CD14-positive monocyte (primary cell): Measurements from ENCODE around the gene ADCY2. TPM values are rescaled to one million over a fixed set of nuclear protein-coding genes. Genes with fewer than 3 reads are reported as not detected.

Source experiments
- DNase-seq, 3 donors: peaks; one replicate each; pipeline ENCODE4 v3.0.0-alpha.2; 2011 to 2022
- H2AFZ ChIP-seq: 2 replicates; pipeline ENCODE4 v1.6.0; 2012; ENCODE audit warnings: mild to moderate bottlenecking, low read depth, low read length, inconsistent platforms; ENCODE audit not compliant: insufficient read depth, poor library complexity, severe bottlenecking
- H3K27ac ChIP-seq, 2 donors: 1 replicate in 1 of 2; 2 replicates in 1 of 2; pipeline ENCODE4 v1.5.1; 2012 to 2013; ENCODE audit warnings: low read length in 2 of 2, control low read depth in 1 of 2, inconsistent platforms in 1 of 2, low read depth in 1 of 2, mild to moderate bottlenecking in 1 of 2
- H3K27me3 ChIP-seq, 2 donors: one replicate each; pipeline versions ENCODE4 v1.6.0 to v1.6.1; 2011 to 2013; ENCODE audit warnings: low read length in 2 of 2; ENCODE audit not compliant: control insufficient read depth in 2 of 2, insufficient read depth in 2 of 2
- H3K36me3 ChIP-seq, 2 donors: replicated peaks in 1 of 2; 1 replicate in 1 of 2; 2 replicates in 1 of 2; pipeline versions ENCODE4 v1.5.1 to v1.6.1; 2012 to 2013; ENCODE audit warnings: low read length in 2 of 2, control low read depth in 1 of 2, inconsistent platforms in 1 of 2, mild to moderate bottlenecking in 1 of 2; ENCODE audit not compliant: insufficient read depth in 2 of 2, control insufficient read depth in 1 of 2
- H3K4me1 ChIP-seq, 2 donors: 1 replicate in 1 of 2; 2 replicates in 1 of 2; pipeline versions ENCODE4 v1.5.1 to v1.6.1; 2012 to 2013; ENCODE audit warnings: low read length in 2 of 2, control low read depth in 1 of 2, inconsistent platforms in 1 of 2, mild to moderate bottlenecking in 1 of 2, moderate library complexity in 1 of 2; ENCODE audit not compliant: insufficient read depth in 2 of 2, control insufficient read depth in 1 of 2
- H3K4me2 ChIP-seq: replicated peaks from 2 replicates; pipeline ENCODE3; 2012; ENCODE audit warnings: low read length, moderate library complexity, mild to moderate bottlenecking; ENCODE audit not compliant: poor library complexity, severe bottlenecking; ENCODE audit errors: extremely low read depth
- H3K4me3 ChIP-seq, 3 experiments: fragments of 200-600 bp in 1 of 3; sonication (generic) in 1 of 3; replicated peaks in 1 of 3; 1 replicate in 2 of 3; 2 replicates in 1 of 3; pipeline ENCODE4 v1.5.1; 2011 to 2013; ENCODE audit warnings: low read length in 3 of 3, mild to moderate bottlenecking in 3 of 3, control low read depth in 2 of 3, low read depth in 2 of 3, inconsistent platforms in 1 of 3, moderate library complexity in 1 of 3
- H3K79me2 ChIP-seq: 2 replicates; pipeline ENCODE4 v1.6.0; 2012; ENCODE audit warnings: mild to moderate bottlenecking, control low read depth, inconsistent platforms, low read length, moderate library complexity; ENCODE audit not compliant: insufficient read depth
- H3K9ac ChIP-seq: 2 replicates; pipeline ENCODE4 v1.6.0; 2017; ENCODE audit warnings: low read length, mild to moderate bottlenecking; ENCODE audit not compliant: insufficient read depth, poor library complexity, severe bottlenecking
- H3K9me3 ChIP-seq, 2 donors: replicated peaks in 1 of 2; 1 replicate in 1 of 2; 2 replicates in 1 of 2; pipeline versions ENCODE4 v1.5.1 to v1.6.1; 2012 to 2013; ENCODE audit warnings: low read length in 2 of 2, control low read depth in 1 of 2; ENCODE audit not compliant: control insufficient read depth in 1 of 2, insufficient read depth in 1 of 2
- H4K20me1 ChIP-seq: 2 replicates; pipeline ENCODE4 v1.6.0; 2012; ENCODE audit warnings: mild to moderate bottlenecking, low read length, control low read depth, moderate library complexity; ENCODE audit not compliant: insufficient read depth
- H3K27ac Mint-ChIP-seq, 7 donors: one replicate each; pipeline ENCODE4 v1.8.0; 2020; ENCODE audit warnings: mild to moderate bottlenecking in 7 of 7, mixed read lengths in 7 of 7, moderate library complexity in 6 of 7, inconsistent platforms in 2 of 7
- H3K27me3 Mint-ChIP-seq, 3 donors: one replicate each; pipeline ENCODE4 v1.8.0; 2021 to 2022; ENCODE audit warnings: low read depth in 3 of 3, mild to moderate bottlenecking in 3 of 3, mixed read lengths in 3 of 3, moderate library complexity in 3 of 3, inconsistent platforms in 1 of 3
- H3K36me3 Mint-ChIP-seq, 2 donors: one replicate each; pipeline ENCODE4 v1.8.0; 2020; ENCODE audit warnings: mixed read lengths in 2 of 2, inconsistent platforms in 1 of 2, mild to moderate bottlenecking in 1 of 2
- H3K4me1 Mint-ChIP-seq: one replicate; pipeline ENCODE4 v1.8.0; 2020; ENCODE audit warnings: mild to moderate bottlenecking, mixed read lengths
- H3K4me3 Mint-ChIP-seq, 2 donors: one replicate each; pipeline ENCODE4 v1.8.0; 2020; ENCODE audit warnings: mild to moderate bottlenecking in 2 of 2, mixed read lengths in 2 of 2, moderate library complexity in 1 of 2
- H3K9me3 Mint-ChIP-seq, 7 donors: one replicate each; pipeline ENCODE4 v1.8.0; 2020 to 2022; ENCODE audit warnings: mixed read lengths in 7 of 7, mild to moderate bottlenecking in 6 of 7, moderate library complexity in 6 of 7, inconsistent platforms in 2 of 7
- CTCF ChIP-seq: fragments of 200-600 bp; IDR thresholded peaks from one replicate; pipeline ENCODE4 v1.8.0; 2022; ENCODE audit warnings: antibody characterized with exemption, mild to moderate bottlenecking
- WGBS: methylation state at CpG from one replicate; pipeline ENCODE4 v1.1.5; 2013; ENCODE audit warnings: missing lambda C conversion rate; ENCODE audit not compliant: insufficient coverage; 5-methylcytosine and 5-hydroxymethylcytosine counted together
- intact Hi-C, 2 donors: fragments of 100-400 bp; cut with micrococcal nuclease; formaldehyde crosslinking; loops; one replicate each; pipeline versions ENCODE4 v1.15.0 to v1.15.1; 2023
- polyA plus RNA-seq, 3 donors: library from polyadenylated mRNA; depleted of rRNA in 1 of 3; unstranded in 2 of 3; stranded (reverse) in 1 of 3; fragments of 300-500 nt in 2 of 3; fragments of >200 nt in 1 of 3; fragmentation: Illumina TruSeq in 2 of 3; gene quantifications; 1 replicate in 2 of 3; 2 replicates in 1 of 3; pipeline ENCODE4 v1.2.3, GENCODE V29; 2012 to 2021

ADCY2 gene
- polyA plus RNA-seq, 3 donors: not detected

GRCh38 chr5:7852542-7852941 lies 456.6 kb downstream of the ADCY2 start:
- peaks cover 43 to 49% of the 10 kb centered on the region in 2 donors for H3K27me3 ChIP-seq
- no peak for TF ChIP-seq CTCF
- no CpG with 5 or more reads among the region's 1 CpG for WGBS
- no peak overlapping the region for H3K4me3 ChIP-seq
- no peak overlapping the region for H3K9ac ChIP-seq
- no peaks in the 10 kb centered on the region for H4K20me1 ChIP-seq
- H3K9me3 ChIP-seq: peaks cover 0 to 15% of the 10 kb centered on the region in 2 donors
- Mint-ChIP-seq H3K36me3 (peaks cover 2 to 4% of the 10 kb centered on the region in 2 donors), H3K9me3 (peaks cover 2 to 26% (median 21%) of the 10 kb centered on the region in 7 donors), H3K27ac (no peak overlapping the region), H3K4me3 (peak overlapping the region in 1 of 2 donors; percentile 76), H3K4me1 (peaks cover 10% of the 10 kb centered on the region), H3K27me3 (peaks cover 41 to 51% (median 47%) of the 10 kb centered on the region in 3 donors)
- peaks cover 8 to 11% of the 10 kb centered on the region in 2 donors for H3K4me1 ChIP-seq
- no peak overlapping the region for H3K4me2 ChIP-seq
- H3K79me2 ChIP-seq: no peaks in the 10 kb centered on the region
- H3K27ac ChIP-seq: no peak overlapping the region
- DNase-seq: no peak
- intact Hi-C loops: no loop called here
- H2AFZ ChIP-seq: no peak overlapping the region
- H3K36me3 ChIP-seq: peaks cover 0 to 1% of the 10 kb centered on the region in 2 donors

DNA sequence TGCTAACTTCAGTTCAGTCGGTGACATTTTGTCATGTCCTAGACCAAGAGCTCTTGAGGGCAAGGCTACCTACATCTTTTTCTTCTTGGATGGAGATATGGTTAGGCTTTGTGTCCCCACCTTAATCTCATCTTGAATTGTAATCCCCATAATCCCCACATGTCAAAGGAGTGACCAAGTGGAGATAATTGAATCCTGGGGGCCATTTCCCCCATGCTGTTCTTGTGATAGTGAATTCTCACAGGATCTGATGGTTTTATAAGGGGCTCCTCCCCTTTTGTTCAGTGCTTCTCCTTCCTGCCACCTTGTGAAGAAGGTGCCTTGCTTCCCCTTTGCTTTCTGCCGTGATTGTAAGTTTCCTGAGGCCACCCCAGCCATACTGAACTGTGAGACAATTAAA lies 457.1 kb downstream of the ADCY2 start:
- TF ChIP-seq CTCF: no peak
- H3K27ac ChIP-seq: no peak overlapping the region
- H3K9me3 Mint-ChIP-seq: peaks cover 2 to 26% (median 21%) of the 10 kb centered on the region in 7 donors

More for the DNA sequence above, 457.1 kb downstream of the ADCY2 start:
- Histone ChIP-seq H3K4me1 (peaks cover 8 to 11% of the 10 kb centered on the region in 2 donors), H3K4me2 (no peak overlapping the region), H2AFZ (no peak overlapping the region), H3K36me3 (peaks cover 0 to 6% of the 10 kb centered on the region in 2 donors), H3K9me3 (peaks cover 0 to 15% of the 10 kb centered on the region in 2 donors), H3K27me3 (peaks cover 38 to 45% of the 10 kb centered on the region in 2 donors), H3K9ac (no peak overlapping the region), H3K4me3 (no peak overlapping the region), H4K20me1 (no peaks in the 10 kb centered on the region), H3K79me2 (no peaks in the 10 kb centered on the region)
- no peak for DNase-seq
- WGBS: no CpG with 5 or more reads among the region's 2 CpGs
- Mint-ChIP-seq H3K4me1 (peaks cover 10% of the 10 kb centered on the region), H3K27me3 (peaks cover 40 to 49% (median 43%) of the 10 kb centered on the region in 3 donors), H3K36me3 (peaks cover 6 to 9% of the 10 kb centered on the region in 2 donors), H3K27ac (no peak overlapping the region), H3K4me3 (no peak overlapping the region)
- intact Hi-C loops: no loop called here
